Measurements from ENCODE around the gene PGM1. TPM values are rescaled to one million over a fixed set of nuclear protein-coding genes. Genes with fewer than 3 reads are reported as not detected.
"Not testable (repeated sequence)": the region's sequence is repeated elsewhere in the genome, so short reads cannot be mapped to it uniquely, and the experiment has no call there.

Gene PGM1
- 103 TPM in 2 replicates for total RNA-seq (2014; rRNA removed)
- polyA plus RNA-seq (2012): 99.8 TPM

GRCh38 chr1:63593303-63593885 is at the start of gene PGM1:
Gene PGM1 (plus strand): TSS chr1:63593411. CDS start chr1:63593489, 78 bp downstream.
- peak; percentile 83 for DNase-seq (ENCODE audit: low read depth)

DNA sequence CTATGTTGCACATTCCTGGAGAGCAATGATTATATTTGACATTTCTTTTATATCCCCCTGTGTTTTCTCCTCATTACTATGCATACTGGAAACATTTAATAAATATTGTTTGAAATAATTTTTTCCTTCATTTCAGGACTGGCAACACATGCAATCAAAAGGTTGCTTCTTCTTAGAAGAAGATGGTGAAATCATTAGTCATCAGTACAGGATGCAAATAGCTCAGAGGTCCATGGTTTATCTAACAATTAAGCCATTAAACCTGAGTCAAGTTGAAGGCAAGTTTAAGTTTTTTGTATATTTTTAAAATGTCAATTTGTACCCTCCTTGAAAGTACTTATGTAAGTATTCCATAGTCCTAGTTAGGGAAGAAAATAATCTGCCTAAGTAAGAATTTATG is 47.4 kb upstream of the PGM1 start:
- peak; percentile 32 for DNase-seq (ENCODE audit: low read depth)

GRCh38 chr1:63547621-63548294 is 45.5 kb upstream of the PGM1 start:
- peak; percentile 76 for DNase-seq (ENCODE audit: low read depth)

DNA sequence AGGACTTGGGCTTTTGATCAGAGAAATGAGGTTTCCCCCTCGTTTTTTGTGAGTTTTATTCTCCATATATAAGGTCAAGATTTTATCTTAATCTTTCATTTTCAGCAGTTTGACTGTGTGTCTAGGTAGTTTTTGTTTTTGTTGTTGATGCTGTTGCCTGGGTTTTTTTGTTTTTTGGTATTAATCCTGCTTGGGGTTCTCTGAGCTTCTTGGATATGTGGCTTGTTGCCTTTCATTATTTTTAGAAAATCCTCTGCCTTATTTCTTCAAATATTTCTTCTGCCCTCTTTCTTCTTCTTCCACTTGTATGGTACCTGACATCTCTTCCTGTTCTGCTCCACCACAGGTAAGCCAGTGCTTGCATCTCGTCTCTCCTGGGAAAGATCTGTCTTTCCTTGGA is 44.9 kb upstream of the PGM1 start:
- DNase-seq (ENCODE audit: low read depth): no peak

DNA sequence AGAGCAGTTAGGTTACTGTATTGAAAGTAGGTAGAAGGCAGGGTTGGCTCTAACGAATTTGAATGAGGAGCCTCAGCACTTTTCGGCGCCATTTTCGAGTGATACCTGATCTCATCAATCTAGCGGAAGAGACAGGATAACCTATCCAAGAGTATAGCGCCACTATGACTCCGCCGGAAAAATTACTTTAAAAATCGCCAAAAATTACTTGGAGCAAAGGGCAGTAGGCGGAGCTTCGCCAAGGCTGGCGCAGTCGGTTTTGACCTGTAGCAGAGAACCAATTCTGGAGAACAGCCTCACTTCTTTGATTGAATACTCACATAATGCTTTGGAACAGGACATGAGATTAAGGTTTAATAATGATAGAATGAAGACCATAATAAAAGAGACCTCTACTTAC is 44.3 kb upstream of the PGM1 start:
- no peak for DNase-seq (ENCODE audit: low read depth)

GRCh38 chr1:63555480-63555879 is 37.7 kb upstream of the PGM1 start:
- DNase-seq (ENCODE audit: low read depth): no peak

- peak; percentile 29 for DNase-seq (ENCODE audit: low read depth)
Measured at GRCh38 chr1:63557365-63557987, 35.7 kb upstream of the PGM1 start.

DNA sequence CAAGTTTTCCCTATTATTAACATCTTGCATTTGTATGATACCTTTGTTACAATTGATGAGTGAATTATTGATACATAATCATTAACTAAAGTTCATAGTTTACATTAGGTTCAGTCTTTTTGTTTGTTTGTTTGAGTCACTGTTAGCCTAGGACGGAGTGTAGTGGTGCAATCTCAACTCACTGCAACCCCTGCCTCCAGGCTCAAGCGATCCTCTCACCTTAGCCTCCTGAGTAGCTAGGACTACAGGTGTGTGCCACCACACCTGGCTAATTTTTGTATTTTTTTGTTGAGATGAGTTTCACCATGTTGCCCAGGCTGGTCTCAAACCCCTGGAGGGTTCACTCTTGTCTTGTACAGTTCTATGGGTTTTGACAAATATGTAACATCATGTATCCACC is 33.9 kb upstream of the PGM1 start:
- DNase-seq (ENCODE audit: low read depth): no peak

DNA sequence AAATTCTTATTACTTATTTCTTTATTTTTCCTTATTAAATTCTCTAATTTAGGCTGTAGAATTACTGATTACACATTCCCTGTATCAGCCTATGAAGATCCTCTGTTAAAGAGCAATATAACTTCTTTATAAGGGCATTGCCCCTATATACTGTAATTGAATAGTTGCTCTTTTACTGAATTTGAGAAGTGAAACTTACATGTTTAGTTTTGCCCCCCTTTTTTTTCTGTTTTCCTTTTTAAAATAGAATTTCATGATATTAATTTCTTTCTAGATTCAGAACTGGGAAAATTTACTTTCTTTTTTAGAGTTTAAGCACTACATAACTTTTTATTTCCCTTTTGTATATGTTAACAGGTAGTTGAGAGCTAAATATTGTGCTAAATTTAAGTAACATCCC is 29.5 kb upstream of the PGM1 start:
- no peak for DNase-seq (ENCODE audit: low read depth)

DNA sequence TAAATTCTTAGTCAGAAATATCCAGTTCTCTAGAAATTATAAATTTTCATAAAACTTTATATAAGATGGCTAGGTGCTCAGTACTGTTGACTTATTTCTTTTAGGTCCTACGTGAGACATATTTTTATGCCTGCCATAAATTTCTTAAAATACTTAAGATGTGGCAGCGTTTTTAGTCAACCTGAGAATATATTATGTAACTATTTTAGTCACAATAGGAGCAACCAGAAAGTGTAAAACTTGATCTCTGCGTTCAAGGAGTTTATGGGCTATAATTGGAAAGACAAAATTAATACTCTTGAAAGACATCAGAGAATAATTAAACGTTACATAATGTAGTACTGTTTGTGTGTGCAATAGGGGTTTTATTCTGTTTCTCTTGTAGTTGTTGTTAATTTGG is 24.1 kb upstream of the PGM1 start:
- DNase-seq (ENCODE audit: low read depth): no peak

DNA sequence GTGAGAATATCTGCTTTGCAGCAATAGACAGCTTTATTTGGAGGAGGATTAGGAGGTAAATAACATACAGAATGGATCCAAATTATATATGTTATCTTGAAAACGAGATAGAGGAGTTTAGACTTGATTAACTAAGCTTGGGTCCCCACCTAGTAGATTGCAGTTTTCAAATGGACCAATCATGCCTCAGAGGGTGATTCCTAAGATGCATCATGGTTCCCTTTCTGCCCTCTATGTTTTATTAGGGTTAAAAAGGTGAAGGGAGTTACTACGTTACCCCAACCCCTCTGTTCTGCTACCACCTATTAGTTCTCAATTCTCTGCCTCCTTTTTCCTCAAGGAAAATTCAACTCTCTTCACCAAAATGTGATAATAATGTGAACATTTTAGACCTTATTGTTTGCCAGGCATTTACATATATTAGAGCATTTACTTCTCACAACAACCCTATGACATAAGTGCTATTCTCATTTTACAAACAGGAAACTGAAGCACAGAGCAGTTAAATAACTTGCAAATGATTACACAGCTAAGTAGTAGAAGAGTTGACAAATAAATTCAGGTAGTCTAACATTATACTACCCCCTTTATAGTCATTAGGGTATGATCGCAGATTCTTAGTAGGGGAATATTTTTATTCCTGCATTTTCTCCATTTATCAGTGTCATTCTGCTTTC is 23.4 kb upstream of the PGM1 start:
- no peak for DNase-seq (ENCODE audit: low read depth)

GRCh38 chr1:63572686-63573085 is 20.5 kb upstream of the PGM1 start:
- DNase-seq (ENCODE audit: low read depth): not testable (repeated sequence)

DNA sequence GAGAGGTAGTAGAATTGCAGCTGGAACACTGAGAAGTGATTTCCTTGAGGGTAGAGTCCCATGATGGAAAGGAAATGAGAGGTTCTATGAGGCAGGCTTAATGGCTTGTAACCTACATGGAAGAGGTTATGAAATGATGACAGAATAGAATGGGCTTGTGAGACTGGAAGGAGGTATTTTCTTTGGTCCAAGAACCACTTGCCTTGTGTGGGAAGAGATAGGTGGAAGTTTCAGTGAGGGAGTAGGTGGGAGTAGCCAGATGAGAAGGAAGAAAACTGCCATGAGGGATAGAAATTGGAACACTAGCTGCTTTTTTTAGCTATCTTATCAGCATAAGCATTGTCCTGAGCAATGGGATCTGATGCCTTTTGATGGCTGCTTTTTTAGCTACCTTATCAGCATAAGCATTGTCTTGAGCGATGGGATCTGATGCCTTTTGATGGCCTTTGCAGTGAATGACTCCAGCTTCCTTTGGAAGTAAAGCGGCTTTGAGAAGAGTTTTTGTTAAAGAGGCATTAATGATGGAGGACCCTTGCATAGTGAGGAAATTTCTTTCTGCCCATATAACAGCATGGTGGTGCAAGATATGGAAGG is 18.9 kb upstream of the PGM1 start:
- not testable (repeated sequence) for DNase-seq (ENCODE audit: low read depth)

GRCh38 chr1:63575340-63575826 is 17.8 kb upstream of the PGM1 start:
- peak; percentile 41 for DNase-seq (ENCODE audit: low read depth)

DNA sequence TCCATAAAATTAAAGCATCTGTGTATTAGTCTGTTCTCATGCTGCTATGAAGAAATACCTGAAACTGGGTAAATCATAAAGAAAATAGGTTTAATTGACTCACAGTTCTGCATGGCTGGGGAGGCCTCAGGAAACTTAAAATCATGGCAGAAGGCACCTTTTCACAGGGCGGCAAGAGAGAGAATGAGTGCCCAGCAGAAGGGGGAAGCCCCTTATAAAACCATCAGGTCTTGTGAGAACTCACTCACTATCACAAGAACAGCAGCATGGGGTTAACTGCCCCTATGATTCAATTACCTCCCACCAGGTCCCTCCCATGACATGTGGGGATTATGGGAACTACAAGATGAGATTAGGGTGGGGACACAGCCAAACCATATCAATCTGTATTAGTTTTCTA is 6.9 kb upstream of the PGM1 start:
- not testable (repeated sequence) for DNase-seq (ENCODE audit: low read depth)

- DNase-seq (ENCODE audit: low read depth): no peak
Measured at GRCh38 chr1:63590166-63590560, 3.0 kb upstream of the PGM1 start.

GRCh38 chr1:63592536-63593302 is 492 bp upstream of the PGM1 start:
- no peak for DNase-seq (ENCODE audit: low read depth)

DNA sequence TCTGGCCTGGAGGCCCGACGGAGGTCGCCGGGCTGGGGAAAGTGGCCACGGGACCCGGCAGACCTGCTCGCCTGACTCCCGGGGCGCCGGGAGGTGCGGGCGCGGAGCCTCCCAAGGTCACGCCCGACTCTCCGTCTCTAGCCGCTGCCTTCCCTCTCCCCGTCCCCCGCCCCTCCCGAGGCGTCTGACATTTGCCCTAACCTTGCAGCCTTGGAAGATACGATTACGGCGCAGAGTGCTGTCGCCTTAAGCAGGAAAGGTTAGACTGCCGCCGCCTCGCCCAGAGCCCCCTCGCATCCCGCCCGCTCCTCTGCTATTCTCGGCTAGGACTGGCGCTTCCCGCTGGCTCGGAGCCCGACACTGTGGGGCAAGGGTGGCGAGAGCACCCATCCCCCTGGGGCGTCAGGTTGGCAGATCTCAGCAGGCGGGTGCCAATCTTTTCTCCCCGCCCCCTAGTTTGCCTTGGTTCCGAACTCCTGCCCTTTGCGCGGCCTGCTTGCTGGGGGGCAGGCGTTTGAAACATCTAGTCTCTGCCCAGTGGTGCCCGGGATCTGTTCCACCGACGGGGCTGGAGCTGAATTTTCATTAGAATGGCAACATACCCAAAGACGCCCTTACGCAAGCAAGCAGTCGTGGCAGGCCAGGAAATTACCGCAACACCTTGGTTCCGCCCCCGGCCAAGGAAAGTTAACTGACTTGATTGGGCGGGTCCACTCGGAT is 835 bp downstream of the PGM1 start:
- peak; percentile 48 for DNase-seq (ENCODE audit: low read depth)

DNA sequence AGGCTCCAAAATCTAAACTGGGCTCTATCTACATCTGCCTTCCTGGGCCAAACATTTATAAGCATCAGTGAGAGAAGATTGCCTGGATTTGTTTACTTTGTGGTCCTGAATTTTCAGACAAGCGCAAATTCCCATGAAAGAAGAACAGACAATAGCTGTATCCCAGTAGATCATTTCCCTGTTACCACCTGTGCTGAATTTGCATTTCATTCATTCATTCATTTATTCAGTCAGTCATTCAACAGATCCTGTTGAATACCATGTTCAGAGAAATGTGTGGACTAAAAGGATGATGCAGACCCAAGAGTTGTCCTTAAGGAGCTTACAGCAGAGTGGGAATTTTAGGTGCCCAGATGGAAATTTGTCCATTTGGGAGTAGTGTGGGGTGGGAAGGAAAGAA is 2.2 kb downstream of the PGM1 start:
- no peak for DNase-seq (ENCODE audit: low read depth)

DNA sequence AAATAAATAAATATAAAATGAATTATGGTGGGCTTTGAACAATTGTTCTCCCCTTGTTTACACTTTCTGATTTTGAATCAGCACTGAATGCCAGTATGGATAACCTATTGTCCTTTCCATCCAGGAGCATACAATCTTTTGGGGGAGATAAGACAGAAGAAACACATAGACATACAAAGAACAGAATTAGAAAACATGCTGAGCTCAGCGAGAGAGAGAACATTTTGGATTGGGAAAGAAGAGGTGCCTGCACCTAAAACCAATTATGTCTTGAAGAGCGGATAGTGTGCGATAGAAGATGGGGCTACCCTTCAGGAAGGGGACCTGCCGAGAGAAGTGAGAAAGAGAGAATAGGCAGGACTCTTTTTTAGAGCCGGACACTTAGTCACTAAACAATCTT is 6.6 kb downstream of the PGM1 start:
- DNase-seq (ENCODE audit: low read depth): no peak

DNA sequence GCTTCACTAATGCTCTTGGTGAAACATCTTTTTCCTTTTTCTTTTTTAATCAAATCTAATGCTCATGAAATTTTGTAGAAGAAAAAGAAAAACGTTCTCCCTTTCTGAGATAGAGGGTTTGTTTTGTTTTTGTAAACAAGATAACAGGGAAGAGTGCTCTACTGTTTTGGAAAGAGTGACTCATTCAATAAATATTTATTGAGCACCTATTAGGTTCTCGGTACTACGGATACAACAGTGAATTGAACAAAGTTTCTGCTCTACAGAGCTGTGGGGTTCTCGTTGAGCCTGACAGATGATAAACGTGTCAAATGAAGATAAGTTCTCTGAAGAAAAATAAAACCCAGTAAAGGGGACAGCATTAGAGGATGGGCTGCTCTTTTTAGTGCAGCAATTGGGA is 7.0 kb downstream of the PGM1 start:
- DNase-seq (ENCODE audit: low read depth): no peak
